HG02840 (cell line): ENCODE results near the gene GLIS1.

ENCODE experiments used
- ATAC-seq: cut with Tn5 transposase; IDR thresholded peaks from one replicate; pipeline ENCODE4 v1.9.1; 2021; ENCODE audit warnings: mild to moderate bottlenecking, moderate library complexity, moderate number of reproducible peaks; ENCODE audit not compliant: unreplicated experiment, low FRiP score

Gene GLIS1

DNA sequence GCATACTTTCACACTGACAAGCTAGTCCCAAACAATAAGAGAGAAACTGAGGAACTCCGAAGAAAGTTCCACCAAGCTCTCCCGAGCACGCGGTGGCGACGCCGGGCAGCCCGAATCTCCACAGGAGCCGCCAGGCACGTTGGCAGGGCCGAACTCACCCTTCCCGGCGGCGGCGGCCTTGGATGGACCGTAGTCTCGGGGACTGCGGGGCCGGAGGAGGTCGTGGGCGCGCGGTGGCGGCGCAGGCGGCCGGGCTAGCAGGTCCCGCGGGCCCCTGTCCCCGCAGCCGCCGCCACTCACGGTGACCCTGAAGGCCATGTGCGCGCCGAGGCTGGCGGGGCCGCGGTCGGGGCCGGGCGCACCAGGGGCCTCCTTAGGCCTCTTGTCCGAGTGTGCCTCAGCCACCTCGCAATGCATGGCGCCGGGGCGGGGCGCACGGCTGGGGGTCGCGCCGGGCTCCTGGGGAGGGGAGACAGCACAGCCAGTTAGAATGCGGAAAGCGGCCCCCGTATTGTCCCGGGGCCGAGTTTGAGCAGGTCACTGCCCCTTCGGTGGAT is 1.2 kb downstream of the GLIS1 start:
- ATAC-seq = no peak

DNA sequence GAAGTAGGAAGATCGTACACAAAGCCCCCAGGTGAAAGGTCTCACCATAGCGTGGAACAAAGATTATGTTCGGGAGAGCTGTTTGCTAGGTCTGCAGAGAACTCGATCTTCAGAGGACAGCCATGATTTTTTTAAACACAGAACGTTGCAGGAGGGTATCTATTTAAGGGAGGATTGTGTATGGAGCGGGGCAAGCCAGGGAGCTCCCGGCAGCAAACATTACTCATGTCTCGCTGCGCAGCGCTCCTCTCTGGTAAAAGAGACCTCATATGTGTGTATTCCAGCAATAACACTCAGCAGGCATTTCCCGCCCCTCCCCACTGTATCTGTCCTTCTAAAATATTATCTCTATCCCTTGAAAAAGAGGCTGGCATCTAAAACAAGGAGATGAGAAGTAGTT is 2.7 kb downstream of the GLIS1 start:
- ATAC-seq = no peak

DNA sequence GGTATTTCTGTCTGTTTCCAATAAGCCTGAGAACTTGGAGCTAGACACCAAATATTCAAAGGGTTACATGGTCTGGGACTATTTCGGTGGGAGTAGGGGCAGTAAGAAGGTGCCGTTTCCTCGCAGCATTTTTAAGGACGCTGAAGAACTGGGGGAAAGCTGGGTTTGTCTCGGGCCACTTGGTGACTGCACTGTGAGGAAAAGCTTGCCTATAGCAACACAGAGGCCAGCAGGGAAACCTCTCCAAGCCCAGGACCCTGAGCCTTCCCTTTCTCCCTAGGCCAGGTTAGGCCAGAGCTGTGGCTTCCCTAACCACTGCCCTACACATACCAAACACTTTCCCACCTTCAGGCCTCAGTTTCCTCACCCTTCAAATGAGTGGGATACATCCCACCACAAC is 3.3 kb downstream of the GLIS1 start:
- no peak for ATAC-seq

DNA sequence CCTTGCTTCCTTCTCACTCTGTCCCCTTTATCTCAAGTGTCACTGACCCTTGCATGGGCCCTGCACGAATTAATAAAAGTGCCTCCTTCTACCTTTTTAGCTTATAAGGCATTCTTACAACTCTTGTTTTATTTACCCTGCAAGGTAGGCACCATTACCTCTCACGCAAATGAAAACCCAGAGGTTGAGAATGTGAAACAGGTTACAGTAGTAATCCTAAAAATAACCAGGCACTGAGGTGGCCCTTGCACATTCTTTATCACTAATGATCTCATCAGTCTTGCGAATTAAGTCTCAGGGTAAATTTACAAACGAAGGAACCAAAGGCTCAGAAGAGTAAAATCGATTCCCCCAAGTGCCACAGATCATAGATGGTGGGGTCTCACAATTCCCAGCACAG is 3.7 kb downstream of the GLIS1 start:
- no peak for ATAC-seq

DNA sequence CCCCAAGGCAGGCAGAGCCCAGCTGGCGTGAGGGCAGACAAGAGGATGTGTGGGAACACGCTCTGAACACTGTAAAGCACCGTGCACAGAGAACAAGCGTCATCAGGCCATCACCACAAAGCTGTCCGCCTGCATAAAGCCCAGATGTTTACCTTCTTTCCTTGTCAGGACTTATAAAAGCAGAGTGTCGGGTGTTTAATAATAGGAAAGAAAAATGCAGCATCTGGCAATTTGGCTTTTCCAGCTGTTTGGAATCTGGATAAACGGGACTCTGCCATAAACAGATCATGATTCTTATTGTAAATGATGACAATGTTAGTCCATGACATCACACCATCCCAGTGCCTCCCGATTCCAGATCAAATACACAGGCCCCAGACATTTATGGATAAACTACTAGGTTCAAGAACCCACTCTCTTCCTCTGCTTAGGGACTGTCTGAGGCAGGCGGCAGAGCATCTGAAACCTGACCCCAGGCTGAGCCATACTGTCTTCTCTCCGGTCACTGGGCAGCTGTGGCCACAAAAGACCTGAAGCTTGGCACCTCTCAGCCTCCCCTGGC is 4.2 kb downstream of the GLIS1 start:
- ATAC-seq = no peak

DNA sequence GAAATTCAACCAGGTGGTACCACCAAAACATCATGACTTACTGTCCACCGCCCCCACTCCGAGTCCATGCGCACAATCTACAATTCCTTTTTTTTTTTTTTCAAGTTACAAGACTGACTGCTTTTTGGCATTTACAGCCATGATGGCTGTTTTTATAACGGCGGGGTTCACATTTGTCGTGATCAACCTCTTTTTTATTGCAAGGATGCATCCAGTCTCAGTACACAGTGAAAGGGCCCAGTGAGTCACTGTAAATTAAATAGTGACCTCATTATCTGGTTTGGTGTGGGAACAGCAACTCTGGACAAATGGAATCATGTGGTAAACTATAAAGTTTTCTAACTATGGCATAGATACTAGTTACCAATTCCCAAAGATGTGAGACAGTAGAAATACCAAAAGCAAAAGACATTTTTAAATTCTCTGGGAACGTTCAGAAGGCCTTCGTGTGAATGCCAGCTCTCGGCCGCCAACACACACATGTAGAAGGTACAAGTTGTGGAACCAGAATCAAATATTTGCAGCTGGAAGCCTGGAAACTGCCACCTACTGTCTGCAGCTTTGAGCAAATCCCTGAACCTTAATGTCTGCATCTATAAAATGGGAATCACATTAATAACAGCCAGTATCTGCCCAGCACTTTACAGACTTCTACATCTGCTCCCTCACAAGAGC is 4.9 kb downstream of the GLIS1 start:
- ATAC-seq = no peak

DNA sequence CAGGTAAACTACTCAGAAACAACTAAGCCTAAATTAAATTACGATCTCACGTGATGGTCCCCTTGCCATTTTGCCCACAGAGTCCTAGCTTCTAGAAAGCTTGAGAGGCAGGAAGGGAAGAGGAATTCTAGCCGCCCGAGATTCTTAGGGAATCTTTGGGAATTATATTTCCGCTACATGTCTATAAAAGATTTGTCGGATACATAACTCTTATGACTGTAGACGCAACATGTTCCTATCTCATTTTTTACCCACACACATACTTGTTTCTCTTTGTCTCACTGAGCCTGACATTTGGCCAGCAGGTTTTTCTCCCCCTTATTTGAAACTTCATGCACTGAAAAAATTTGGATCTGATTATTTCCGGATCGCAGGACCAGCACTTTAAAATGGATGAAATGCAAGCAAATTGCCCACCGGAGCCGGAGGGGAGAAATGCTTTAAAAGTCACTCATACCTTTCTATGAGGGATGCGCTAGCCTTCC is 5.5 kb downstream of the GLIS1 start:
- ATAC-seq = no peak

DNA sequence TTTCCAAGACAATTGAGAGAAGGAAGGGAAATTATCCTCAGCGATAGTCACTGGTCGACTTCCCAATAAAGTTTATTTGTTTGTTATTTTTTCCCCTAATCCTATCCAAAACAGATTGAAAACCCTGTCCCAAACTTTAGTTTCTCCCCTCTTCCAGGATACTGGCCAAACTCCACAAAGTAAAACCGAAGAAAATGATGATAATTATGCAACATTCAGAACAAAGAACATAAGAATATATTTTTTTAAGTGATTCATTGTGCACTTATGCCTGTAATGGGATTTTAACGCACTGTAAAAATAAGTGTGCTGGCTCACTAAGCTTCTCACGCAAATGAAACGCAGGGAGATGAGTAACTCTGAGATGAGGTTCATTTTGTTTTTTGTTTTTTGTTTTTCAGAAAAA is 6.0 kb downstream of the GLIS1 start:
- no peak for ATAC-seq

DNA sequence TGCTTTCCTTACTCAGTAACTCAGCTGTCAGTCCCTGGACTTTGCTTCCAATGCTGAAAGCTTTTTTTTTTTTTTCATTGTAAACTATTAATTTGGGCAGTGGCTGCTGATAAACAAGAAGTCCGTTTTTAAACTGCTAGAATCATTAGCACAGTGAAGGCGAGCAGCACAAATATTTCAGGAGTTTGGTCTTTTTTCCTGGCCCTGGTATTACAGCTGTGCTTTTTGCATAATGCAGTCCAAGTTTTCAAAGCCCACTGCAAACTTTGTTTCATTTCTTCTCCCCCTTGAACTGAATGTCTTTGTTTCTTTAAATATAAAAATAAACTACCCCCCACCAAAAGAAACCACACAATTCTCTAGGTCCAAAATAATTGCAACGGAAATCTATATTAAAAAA is 6.6 kb downstream of the GLIS1 start:
- no peak for ATAC-seq

DNA sequence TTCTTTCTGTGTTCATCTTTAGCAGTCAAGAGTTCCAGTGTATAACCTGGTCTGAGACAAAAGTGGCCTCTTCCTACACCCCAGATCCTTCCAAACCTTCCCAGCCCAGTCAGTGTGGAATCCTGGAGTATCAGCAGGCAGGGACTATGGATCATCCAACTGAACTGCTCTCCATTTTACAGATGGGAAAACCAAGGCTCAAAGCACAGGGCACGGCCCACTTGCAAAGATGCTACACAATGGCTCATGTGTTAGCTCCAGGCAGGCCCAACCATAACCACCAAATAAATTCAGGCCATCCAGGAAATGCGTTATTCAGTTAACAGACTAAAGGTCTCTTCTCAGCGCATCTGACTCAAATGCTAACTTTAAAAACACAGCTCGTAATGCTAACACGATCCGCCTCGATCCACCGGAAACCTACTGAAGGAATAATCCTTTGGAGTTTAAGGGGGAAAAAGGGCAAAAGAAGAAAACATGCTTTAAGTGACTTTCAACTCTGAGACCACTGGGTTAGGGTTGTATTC is 7.1 kb downstream of the GLIS1 start:
- no peak for ATAC-seq

DNA sequence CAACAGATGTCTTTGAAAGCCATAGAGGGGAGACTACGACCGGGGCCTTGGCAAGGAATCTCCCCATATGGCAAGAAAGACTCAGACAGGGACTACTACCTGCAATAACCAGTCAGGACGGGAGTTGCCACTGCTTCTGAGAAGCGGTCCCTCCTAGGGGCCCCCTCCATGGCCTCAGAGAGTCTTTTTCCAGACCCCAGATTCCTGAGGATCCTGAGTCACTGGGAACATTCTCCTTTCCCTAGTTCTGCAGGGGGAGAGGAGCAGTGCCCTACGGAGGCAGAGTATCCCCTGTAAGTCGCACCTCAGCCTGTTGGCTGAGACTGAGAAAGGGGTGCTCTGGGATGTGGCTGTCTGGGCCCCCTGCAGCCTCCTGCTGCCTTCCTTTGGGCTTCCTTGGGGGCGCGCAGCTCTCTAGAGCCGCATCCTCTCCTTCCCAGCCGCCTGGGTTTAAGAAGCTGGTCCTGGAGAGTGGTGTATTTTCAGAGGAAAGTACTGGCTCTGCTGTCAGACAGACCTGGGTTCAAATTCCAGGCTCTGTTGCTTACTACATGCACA is 7.8 kb downstream of the GLIS1 start:
- ATAC-seq = no peak

DNA sequence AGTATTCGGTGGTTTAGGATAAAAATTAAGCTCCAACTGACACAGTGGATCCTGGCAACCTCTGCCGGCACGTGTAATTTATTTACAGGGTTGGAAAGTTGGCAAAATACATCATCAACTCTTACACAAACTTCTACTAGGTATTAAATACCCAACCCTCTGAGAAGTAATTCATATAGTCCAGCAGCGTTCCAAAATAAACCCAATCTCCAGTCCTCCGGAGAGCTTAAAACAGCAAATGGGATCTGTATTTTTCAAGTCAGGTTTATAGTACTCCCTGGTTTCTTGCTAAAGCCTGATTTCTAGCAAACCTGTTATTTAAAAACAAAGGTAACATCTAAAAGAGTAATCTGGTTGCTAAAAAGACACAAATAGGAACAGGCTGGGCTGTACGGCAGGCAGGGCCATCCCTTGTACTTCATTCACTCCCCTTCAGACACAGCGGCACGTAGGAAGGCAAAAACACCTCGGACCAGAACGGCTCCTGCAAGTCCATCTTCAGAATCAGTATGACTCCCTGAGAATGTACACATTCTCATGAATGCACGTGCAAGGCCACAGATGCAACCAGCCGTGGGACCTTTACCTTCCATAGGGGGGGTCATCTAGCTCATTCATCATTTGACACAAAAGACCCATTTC is 8.6 kb downstream of the GLIS1 start:
- no peak for ATAC-seq

DNA sequence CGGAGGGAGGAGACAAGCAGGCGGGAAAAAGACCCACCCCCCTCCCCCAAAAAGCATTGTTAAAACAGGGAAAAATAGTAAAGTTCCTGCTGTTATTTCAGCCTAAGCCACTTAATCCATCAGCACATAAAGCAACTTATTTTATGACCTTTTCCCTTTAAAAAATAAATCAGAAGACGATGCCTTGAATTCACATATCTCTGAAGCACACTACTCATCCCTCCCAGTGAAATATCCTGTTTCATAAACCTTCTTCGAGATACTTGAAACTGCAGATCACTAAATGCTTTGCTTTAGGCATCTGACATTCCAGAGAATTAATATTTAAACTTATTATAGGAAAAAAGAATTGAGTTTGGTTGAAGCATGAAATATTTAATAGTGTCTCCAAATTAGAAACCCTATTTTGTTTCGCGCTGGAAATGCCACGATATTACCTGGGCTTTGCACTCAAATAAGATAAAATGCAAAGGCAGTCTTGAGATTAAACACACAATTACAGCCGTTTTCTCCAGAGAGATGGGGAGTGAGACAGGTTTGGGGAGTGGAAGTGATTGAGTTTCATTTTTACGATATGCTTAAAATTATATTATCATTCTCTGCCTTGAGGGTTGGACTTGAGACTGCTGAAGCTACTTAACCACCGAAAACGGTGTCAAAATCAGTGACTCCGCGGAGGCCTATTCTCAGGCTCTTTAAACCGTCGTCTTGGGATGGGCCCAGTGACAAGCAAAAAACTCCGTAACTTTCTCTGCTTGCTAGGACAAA is 9.3 kb downstream of the GLIS1 start:
- no peak for ATAC-seq

DNA sequence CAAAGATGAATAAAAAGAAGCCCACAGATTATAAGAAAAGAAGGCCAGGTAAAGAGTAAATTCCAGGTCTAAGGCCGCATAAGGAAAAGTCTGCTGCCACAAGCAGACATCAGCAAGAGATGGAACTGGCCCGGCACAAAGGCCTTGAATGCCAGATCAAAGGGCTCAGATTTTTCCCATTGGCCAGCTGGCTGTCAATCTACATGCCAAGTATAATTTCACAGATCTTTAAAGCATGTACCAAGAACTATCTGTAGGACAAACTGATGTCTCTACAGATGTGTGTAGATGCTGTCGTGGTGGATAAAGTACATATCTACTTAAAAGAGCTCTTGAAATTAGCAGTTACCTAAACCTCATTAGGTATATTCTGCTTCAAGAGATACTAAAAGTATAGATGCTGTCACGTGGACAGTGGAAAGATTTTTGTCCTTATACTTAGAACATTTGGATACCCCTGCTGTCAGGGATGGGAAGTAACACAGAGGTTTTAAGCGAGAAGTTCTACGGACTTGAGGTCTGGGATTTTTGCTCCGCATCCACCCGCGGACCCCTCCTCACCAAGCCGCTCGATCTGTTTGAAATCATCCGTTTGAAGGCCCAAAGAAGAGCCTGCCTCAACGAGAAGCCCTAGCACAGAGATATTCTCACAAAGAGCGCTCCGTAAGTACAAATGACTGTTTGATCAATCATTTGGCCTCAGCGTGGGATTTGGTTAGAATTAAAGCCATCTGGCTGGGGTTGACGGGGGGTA is 10.1 kb downstream of the GLIS1 start:
- ATAC-seq = no peak

DNA sequence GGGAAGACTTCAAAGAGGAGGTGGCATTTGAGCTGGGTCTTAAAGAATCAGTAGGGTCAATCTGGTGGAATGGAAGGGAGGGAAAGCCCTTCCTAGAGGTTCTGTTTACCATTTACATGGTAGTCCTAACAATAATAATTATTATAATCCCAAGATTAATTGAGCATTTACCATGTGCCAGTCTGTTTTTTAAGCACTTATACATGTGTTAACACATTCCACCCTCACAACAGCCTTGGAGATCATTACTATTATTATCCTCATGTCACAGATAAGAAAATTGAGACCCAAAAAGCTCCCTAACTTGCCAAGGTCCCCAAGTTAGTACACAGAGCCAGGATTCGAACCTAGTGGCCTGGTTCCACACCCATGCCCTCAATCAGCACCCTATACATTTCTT is 10.8 kb downstream of the GLIS1 start:
- ATAC-seq = no peak

DNA sequence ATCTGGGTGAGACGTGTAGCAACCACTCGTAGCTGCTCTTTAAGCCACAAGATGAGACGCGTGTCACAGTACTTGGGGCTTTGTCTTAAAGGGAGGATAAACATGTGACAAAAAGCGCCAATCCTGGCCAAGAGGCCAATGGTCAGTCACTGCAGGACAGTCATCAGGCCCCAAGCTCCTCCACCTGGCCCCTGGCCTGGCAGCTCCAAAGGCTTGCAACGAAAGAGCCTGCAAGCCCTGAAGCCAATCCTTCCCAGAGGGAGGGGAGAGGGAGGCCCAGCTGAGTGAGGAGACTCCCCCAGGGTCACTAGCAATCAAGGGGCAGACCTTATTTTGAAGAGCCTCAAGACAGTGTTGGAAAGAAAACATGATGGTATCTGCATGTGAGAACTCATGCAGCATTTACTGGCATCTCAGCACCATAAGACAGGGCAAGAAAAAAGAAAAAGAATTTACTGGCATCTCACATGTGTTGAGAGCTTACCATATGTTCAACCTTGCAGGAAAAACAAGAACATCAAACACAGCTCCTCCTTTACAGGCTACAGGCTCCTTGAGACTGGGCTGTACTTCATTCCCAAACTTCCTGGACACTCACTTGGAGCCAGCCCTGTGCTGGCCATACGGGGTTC is 11.4 kb downstream of the GLIS1 start:
- ATAC-seq = no peak

DNA sequence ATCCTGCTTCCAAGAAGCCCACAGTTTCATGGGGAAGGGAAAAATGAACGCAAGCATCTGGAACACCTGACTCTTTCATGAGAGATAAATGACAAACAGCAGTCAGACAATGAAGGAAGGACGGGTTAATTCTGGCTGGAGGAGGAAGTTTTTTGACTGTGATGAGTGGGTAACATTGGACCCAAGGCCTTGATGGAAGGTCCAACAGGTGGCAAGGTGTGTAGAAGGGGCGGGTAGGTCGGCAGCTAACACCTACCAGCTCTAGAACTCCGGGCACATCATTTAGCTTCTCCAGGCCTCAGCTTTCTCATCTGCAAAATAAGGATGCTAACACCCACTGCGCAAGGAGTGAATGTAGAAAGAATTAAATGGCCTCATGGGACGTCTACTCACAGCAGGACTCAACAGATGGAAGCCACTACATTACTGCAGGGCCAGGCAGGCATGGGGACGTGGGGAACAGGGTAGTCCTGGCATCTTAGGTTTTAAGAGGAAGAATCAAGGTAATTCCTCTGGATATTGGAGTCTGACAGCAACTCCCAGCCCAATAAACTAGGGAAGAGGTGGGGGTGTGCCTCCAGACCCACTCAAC is 12.9 kb downstream of the GLIS1 start:
- no peak for ATAC-seq

DNA sequence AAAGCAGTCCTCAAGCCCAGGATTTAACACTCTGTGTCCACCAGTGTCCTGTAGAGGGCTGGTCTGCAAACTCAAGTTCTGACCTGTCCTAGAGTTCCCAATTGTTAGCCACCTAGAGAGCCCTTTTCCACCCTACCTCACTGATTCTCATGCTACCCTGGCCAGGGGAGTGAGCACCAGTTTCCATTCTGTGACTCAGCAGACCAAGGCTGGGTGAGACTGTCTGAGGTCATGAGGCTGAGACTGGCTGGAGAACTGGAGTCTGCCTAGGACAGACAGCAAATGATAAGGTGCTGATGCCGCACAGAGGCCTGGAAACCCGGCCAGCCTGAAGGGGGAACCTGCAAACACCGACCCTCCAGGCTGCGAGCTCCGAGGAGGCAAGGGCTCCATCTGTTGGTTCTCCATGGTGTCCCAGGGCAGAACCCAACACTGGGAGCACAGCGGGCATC is 13.7 kb downstream of the GLIS1 start:
- ATAC-seq = no peak

DNA sequence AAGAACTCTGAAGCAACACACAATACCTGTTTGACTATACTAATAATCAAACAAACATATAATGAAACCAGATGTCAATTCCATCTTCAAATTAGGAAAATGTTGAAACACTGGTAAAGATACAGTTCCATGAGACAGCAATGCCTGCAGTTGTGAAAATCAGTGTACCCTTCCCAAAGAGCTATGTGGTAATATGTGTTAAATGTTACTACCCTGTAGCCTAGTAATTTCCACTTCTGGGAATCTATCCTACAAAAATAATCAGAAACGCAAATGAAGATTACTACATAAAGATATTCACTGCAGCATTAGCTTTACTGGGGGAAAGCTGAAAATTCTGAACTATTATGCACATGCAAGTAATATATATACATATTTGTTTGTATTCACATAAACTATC is 16.9 kb downstream of the GLIS1 start:
- no peak for ATAC-seq
